ENCODE measurements around the gene CAMK4. TPM values are rescaled to one million over a fixed set of nuclear protein-coding genes. Genes with fewer than 3 reads are reported as not detected.

CAMK4 gene
- total RNA-seq, 4 donors from 2014 or later, result 0.45 to 2.5 (median 1.4) TPM

- Histone ChIP-seq H3K9me3 (no peaks in the 10 kb centered on the region), H3K27ac (no peak overlapping the region), H3K4me3 (replicated peaks in 1 of 3) (no peak overlapping the region), H3K4me1 (no peaks in the 10 kb centered on the region), H3K36me3 (no peaks in the 10 kb centered on the region), H3K27me3 (no peaks in the 10 kb centered on the region)
- DNase-seq, result no peak
- intact Hi-C loops (cut with DNase I), result no loop called here
- TF ChIP-seq CTCF (IDR thresholded peaks at IDR 0.05), result no peak
- no peak for TF ChIP-seq POLR2A (IDR thresholded peaks at IDR 0.05)
Measured at GRCh38 chr5:111486926-111487325, 262.7 kb downstream of the CAMK4 start.

DNA sequence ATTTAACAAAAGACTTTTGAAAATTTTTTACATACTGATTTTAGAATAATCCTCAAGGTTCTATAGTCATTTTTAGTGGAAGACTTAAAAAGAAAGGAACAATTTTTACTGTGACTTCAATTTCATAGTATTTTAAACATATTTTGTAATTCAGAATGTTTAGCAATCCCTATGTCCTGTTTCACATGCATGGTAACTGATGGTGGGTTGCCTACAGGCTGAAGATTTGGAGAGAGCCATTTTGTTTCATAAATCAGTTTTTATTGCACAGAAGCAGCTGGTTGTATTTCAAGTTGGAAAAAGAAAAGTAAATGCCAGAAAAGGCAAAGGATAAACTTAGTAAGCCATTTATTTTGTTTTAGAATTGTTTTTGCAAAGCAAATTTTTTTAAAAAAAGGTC lies 264.2 kb downstream of the CAMK4 start:
- no peaks in the 10 kb centered on the region for H3K36me3 ChIP-seq
- no peak overlapping the region for H3K27ac ChIP-seq
- no peak for DNase-seq
- TF ChIP-seq CTCF (IDR thresholded peaks at IDR 0.05), result no peak
- TF ChIP-seq POLR2A (IDR thresholded peaks at IDR 0.05), result no peak
- no peaks in the 10 kb centered on the region for H3K4me1 ChIP-seq
- intact Hi-C loops (cut with DNase I), result no loop called here
- no peak overlapping the region for H3K4me3 ChIP-seq (replicated peaks in 1 of 3)
- H3K9me3 ChIP-seq, result no peaks in the 10 kb centered on the region
- H3K27me3 ChIP-seq, result no peaks in the 10 kb centered on the region

GRCh38 chr5:111493031-111493430 lies 268.8 kb downstream of the CAMK4 start:
- Histone ChIP-seq H3K27me3 (no peaks in the 10 kb centered on the region), H3K4me1 (no peaks in the 10 kb centered on the region), H3K9me3 (no peaks in the 10 kb centered on the region), H3K4me3 (replicated peaks in 1 of 3) (no peak overlapping the region), H3K36me3 (no peaks in the 10 kb centered on the region), H3K27ac (no peak overlapping the region)
- DNase-seq, result no peak
- no peak for TF ChIP-seq POLR2A (IDR thresholded peaks at IDR 0.05)
- TF ChIP-seq CTCF (IDR thresholded peaks at IDR 0.05), result no peak
- 82 to 87% methylated on average over 2 of the region's 2 CpGs for WGBS, 2 donors
- intact Hi-C loops (cut with DNase I), result no loop called here

GRCh38 chr5:111494355-111494999 lies 270.3 kb downstream of the CAMK4 start:
- H3K27me3 ChIP-seq, result no peaks in the 10 kb centered on the region

More at GRCh38 chr5:111494355-111494999, 270.3 kb downstream of the CAMK4 start:
- TF ChIP-seq POLR2A (IDR thresholded peaks at IDR 0.05), result no peak
- TF ChIP-seq CTCF (IDR thresholded peaks at IDR 0.05), result no peak
- 97 to 99% methylated on average over 2 of the region's 2 CpGs for WGBS, 2 donors
- H3K4me3 ChIP-seq (replicated peaks in 1 of 3), result no peak overlapping the region
- H3K4me1 ChIP-seq, result no peaks in the 10 kb centered on the region
- H3K36me3 ChIP-seq, result peaks cover 0 to 3% of the 10 kb centered on the region in 2 donors
- no peak overlapping the region for H3K27ac ChIP-seq
- intact Hi-C loops (cut with DNase I), result no loop called here
- no peak for DNase-seq
- H3K9me3 ChIP-seq, result no peaks in the 10 kb centered on the region

Data from thyroid gland (tissue), 4 donors.